ENCODE results near the gene HIF3A. TPM values are rescaled to one million over a fixed set of nuclear protein-coding genes. Genes with fewer than 3 reads are reported as not detected.

The HIF3A gene
- total RNA-seq, 1 donor from 2014 or later, result 59.6 TPM

- DNase-seq, result no peak
Observed at GRCh38 chr19:46384396-46384795, 87.6 kb downstream of the HIF3A start.

- no peak for DNase-seq
Observed at GRCh38 chr19:46385636-46386035, 88.8 kb downstream of the HIF3A start.

DNA sequence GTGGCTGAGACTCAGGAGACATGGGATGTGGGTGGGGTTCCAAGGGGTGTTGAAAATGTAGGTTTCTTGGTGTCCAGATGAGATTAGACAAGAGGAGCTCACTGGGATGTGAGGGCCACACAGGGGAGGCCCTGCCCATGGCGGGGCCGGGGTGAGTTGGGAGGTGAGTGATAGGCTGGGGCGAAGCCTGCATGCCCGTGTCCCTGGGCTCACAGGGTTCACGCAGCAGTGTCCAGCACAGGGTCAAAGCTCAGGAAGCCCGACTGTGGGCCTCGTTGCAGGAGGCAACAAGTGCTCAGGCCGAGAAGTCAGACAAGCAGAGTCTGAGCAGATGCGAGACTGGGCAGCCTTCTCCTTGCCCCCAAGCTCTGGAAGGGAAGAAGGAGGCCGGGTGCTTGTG is 89.3 kb downstream of the HIF3A start:
- DNase-seq, result no peak

- no peak for DNase-seq
Observed at GRCh38 chr19:46386996-46387712, 90.3 kb downstream of the HIF3A start.

DNA sequence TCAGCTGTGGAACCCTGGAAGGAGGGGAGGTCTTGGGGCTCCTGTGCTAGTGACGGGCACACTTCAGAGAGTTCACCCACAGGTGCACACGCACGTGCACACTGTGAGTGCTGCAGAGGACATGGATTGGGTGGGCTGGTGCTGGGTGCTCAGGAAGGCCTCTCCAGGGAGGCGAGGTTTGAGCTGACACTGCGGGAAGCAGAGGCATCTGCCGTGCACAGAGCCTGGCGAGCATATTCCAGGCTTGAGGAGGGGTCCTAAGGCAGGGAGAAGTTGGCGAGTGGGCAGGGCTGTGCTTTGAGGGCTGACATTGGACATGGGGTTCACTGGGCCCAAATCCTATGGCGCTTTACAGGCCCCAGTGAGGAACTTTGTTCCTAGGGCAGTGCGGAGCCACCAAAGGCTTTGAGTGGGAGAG is 90.9 kb downstream of the HIF3A start:
- no peak for DNase-seq

GRCh38 chr19:46388311-46389095 is 91.7 kb downstream of the HIF3A start:
- no peak for DNase-seq

DNA sequence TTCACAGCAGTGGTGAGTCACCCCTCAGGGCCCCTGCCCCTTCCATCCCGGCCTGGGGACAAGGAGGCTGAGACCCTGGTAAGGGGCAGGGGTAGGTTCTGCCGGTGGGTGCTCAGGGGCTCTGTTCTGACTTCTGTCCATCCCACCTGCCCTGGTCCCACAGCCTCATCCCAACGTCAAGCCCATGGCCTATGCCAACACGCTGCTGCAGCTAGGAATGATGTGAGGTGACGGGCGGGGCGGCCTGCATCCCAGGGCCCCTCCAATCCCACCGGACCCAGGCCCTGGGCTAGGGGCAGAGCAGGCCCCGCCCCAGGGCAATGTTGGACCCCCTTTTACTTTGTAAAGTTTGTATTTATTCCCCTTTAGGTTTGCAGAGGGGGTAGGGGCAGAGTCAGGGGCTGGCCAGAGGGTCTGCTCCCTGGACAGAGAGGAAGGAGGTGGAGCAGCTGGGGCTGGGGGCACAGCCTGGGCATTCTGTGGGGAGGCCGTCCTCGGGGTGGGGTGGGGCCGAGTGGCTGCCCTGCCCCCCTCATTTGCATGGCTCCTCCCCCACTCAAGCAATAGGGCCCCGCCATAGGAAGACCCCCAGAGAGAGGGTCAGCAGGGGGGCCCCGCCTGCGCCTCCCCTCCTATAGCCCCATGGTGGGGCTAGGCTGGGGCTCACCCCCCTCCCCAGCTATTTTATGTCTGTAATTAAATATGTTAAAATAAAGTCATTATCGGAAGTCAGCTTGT is 93.4 kb downstream of the HIF3A start:
- DNase-seq, result no peak

GRCh38 chr19:46390866-46391265 is 94.0 kb downstream of the HIF3A start:
- no peak for DNase-seq

DNA sequence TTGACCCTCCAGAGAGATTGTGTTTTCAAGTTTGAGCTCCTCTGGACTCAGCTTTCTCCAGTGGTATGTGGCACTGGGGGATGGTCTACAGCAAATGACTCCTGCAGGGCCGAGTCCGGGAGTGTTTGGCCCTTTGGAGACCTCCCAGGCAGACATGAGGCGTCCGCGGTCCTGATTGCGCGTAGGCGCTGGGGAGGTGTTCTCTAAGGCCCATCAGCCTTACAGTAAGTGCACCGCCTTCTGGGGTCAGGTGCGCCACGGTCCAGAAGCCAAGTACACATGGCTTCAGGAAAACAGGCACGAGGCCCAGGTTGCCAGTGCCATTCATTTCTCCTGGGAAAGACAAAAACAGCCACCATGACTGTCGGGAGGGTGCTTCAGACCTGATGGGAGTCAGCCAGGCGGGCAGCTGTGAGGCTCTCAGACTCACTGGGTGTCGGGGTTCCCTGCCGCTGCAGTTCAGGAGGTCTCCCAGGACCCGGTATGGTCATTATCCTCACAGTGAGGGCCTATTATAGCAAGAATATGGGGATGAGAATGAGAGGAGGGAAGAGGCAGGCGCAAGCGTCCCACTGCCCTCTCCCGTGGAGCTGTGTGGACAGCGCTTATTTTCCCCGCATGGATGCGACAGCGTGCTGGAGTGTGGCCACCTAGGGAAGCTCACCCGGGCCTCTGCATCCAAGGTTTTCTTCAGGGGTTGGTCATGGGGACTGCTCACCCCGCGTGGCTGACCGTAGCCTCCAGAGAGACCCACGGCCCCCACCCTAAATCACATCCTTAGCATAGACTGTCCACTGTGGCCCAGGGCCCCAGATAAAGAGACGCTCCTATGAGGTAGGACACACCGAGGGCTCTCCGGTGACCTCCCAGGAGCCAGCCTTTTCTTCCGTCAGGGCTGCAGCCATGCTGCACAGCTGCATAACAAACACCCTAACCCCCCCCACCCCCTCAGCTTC is 94.7 kb downstream of the HIF3A start:
- DNase-seq, result no peak

GRCh38 chr19:46392252-46392801 is 95.5 kb downstream of the HIF3A start:
- peak; percentile 96 for DNase-seq

DNA sequence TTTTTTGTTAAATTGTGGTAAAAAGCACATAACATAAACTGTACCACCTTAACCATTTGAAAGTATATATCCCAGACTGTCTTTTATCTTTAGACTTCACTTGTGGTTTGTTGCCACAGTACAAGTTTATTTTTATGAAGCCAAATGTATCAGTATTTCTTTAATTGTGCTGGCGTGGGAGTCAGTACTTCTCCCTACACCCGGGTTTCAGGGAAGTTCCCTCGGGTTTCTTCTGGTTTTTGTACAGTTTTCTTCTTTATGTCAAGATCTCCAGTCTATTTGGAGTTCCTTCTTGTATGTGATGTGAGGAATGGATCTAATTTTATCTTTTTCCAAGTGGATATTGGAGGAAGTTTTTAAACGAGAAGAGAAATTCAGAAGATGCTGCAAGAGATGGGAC is 96.0 kb downstream of the HIF3A start:
- no peak for DNase-seq

Small RNAs within 50 kb of the gene (small RNA-seq; reads per million reads assigned to genes)
- not detected for gene RNU6-924P (ENCODE audit: low replicate concordance)

Other genes with a start within 250 kb of the HIF3A start
- 5.9 TPM for gene IGFL3, start 172.4 kb upstream of the HIF3A start, total RNA-seq
- 19.9 TPM for gene IGFL2, start 148.8 kb upstream of the HIF3A start, total RNA-seq
- 0.69 TPM for gene IGFL1, start 67.3 kb upstream of the HIF3A start, total RNA-seq
- gene PPP5C, start 50.0 kb downstream of the HIF3A start, total RNA-seq, result 41.6 TPM
- gene CCDC8, start 116.5 kb downstream of the HIF3A start, total RNA-seq, result 36.2 TPM
- gene PNMA8C, start 131.9 kb downstream of the HIF3A start, total RNA-seq, result 0.20 TPM
- 17.3 TPM for gene PNMA8A, start 174.5 kb downstream of the HIF3A start, total RNA-seq
- 4.8 TPM for gene PNMA8B, start 198.8 kb downstream of the HIF3A start, total RNA-seq

Data from skin of body (tissue), 3 donors.